ENCODE data around the gene C2orf69.

Gene C2orf69

DNA sequence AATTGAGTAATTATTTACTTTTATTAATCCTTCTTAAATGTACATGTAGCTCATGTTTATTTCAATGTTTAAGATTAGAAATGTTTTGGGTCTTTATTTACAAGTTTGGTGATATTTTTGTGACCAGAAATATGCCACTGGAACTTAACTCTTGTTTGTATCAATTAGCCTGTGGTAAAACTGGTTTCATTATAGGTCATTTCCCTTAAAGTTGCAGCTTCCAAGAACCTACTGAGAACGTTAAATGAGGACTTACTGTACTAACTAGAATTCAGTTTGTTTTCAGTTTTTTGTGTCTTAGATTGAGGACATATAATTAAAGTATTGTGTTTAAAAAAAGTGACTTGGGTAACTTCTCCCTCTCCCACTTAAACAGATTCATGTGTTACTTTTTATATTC lies 39.9 kb downstream of the C2orf69 start:
- no peak overlapping the region for H3K27ac ChIP-seq
- TF ChIP-seq ZFX (IDR thresholded peaks at IDR 0.05): no peak
- TF ChIP-seq, protein P1, sequence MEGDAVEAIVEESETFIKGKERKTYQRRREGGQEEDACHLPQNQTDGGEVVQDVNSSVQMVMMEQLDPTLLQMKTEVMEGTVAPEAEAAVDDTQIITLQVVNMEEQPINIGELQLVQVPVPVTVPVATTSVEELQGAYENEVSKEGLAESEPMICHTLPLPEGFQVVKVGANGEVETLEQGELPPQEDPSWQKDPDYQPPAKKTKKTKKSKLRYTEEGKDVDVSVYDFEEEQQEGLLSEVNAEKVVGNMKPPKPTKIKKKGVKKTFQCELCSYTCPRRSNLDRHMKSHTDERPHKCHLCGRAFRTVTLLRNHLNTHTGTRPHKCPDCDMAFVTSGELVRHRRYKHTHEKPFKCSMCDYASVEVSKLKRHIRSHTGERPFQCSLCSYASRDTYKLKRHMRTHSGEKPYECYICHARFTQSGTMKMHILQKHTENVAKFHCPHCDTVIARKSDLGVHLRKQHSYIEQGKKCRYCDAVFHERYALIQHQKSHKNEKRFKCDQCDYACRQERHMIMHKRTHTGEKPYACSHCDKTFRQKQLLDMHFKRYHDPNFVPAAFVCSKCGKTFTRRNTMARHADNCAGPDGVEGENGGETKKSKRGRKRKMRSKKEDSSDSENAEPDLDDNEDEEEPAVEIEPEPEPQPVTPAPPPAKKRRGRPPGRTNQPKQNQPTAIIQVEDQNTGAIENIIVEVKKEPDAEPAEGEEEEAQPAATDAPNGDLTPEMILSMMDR (conservative IDR thresholded peaks at IDR 0.05): no peak

DNA sequence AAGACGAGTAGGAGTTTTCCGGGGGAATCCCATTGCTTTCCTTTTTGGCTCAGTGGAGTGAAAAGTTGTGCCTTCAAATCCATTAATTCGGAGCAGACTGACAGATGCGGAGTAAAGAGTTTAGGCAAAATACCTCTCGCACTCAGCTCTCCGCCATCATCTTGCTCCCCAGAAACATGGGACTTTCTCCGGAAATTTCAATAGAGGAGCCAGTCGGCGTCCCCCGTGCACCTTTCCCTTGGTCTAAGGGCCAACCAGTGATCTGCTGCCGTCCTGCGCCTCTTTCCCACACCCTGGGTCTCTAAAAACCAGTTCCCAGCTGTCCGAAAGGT lies 43.9 kb downstream of the C2orf69 start:
- TF ChIP-seq, protein P1 (conservative IDR thresholded peaks at IDR 0.05): no peak
- TF ChIP-seq ZFX (IDR thresholded peaks at IDR 0.05): no peak
- H3K27ac ChIP-seq: peak overlapping the region; percentile 95

DNA sequence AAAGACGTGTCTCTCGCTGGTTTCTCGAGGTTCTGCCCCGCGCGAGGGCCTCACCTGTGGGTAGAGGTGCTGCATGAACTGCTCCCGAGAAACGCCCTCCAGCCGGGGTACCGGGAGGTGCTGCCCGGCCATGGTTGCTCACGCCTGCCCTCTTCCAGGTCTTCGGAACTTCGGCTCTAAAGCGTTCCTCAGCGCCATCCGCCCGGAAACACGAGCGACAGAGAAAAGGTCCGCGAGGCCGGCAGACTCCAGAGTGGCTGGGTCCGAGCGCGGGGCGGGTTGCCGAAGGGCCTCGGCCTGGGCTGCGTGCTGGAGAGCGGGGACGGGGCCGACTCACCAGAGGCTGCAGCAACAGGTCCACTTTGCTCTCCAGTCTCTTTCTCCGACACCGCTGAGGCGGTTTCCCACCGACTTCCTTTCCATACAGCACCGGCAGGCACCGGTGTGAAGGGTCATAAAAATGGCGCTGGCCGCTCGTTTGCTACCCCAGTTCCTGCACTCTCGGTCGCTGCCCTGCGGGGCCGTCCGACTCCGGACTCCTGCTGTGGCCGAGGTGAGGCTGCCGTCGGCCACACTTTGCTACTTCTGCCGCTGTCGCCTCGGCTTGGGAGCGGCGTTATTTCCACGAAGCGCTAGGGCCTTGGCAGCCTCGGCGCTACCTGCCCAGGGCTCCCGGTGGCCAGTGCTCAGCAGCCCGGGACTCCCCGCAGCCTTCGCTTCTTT lies 44.4 kb downstream of the C2orf69 start, which contains the start of the genes MAIP1 and TYW5:
Gene MAIP1 (plus strand): TSS at position 244 of the 723 bp plus-strand sequence. CDS start 217 bp downstream, at position 461.
Gene TYW5 (minus strand): TSS at position 153 of the 723 bp plus-strand sequence. CDS start 21 bp downstream, at position 132.
- H3K27ac ChIP-seq: peak within 1 kb of the TSS; percentile 95
- peak; percentile 96 for TF ChIP-seq ZFX (IDR thresholded peaks at IDR 0.05)
- TF ChIP-seq, protein P1 (conservative IDR thresholded peaks at IDR 0.05): 0 out of 2 replicates have a peak, but pooled peaks have one; percentile 16

DNA sequence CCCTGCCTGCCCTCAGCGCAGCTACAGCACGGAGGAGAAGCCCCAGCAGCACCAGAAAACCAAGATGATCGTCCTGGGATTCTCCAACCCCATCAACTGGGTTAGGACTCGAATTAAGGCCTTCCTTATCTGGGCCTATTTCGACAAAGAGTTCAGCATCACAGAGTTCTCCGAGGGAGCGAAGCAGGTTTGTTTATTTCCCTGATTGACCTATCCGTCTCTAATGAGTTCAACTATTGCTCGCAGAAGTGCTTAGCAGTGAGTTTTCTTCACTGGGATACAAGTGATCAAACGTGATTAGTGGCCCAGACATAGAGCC lies 44.9 kb downstream of the C2orf69 start:
- H3K27ac ChIP-seq: peak overlapping the region; percentile 95
- TF ChIP-seq, protein P1 (conservative IDR thresholded peaks at IDR 0.05): no peak
- peak; percentile 78 for TF ChIP-seq ZFX (IDR thresholded peaks at IDR 0.05)

DNA sequence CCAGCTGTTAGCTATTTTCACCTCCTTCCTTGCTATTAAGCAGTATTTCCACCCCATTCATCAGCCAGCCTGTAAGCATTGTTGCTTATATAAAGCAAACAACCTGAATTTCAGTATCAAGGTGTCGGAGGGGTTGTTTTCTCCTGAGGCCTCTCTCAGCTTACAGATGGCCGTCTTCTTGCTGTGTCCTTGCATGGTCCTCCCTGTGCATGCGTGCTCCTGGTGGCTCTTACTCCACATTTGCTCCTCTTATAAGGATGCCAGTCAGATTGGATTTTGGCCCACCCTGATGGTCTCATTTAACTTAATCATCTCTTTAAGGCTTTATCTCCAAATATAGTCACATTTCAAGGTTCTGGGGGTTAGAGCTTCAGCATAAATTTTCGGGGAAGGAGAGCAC lies 46.9 kb downstream of the C2orf69 start:
- H3K27ac ChIP-seq: no peak overlapping the region
- TF ChIP-seq, protein P1 (conservative IDR thresholded peaks at IDR 0.05): no peak
- no peak for TF ChIP-seq ZFX (IDR thresholded peaks at IDR 0.05)

DNA sequence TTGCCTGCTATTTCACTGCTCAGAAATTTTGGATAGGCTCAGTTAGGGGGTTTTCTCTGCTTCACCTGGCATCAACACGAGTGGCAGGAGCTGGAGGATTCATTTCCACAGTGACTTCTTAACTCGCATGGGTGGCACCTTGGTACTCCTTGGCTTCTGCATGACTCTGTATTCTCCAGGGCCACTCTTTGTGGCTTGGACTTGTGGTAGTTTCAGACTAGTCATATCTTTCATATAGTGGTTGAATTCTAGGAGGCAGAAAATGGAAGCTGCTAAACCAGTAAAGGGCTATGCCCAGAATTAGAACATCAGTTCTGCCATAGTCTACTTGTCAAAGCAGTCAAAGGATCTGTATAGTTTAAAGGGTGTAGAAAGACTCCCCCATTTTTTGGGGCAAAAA lies 51.1 kb downstream of the C2orf69 start:
- no peak for TF ChIP-seq ZFX (IDR thresholded peaks at IDR 0.05)
- TF ChIP-seq, protein P1 (conservative IDR thresholded peaks at IDR 0.05): no peak
- H3K27ac ChIP-seq: no peak overlapping the region

DNA sequence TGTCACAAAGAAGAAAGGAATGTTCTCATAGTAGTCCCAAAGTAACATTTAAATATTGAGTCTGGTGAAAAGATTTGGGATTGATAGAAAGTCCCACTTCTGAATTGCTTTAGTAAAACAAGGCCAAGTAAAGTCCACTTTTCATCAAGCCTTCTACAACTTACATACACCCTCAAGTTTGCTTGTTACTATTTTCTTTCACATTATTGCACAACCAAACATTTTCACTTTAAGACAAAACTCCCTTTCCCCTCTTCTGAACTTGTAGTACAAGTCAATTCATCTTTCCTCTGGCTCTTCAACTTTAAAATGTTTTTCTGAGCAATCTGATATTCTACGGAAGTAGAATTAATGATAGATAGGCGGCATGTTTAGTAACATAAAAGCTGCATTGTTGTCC lies 55.3 kb downstream of the C2orf69 start:
- H3K27ac ChIP-seq: no peak overlapping the region
- TF ChIP-seq ZFX (IDR thresholded peaks at IDR 0.05): no peak
- TF ChIP-seq, protein P1 (conservative IDR thresholded peaks at IDR 0.05): no peak

Data from C4-2B (cell line).